Tibial nerve (tissue), 4 donors: Measurements from ENCODE around the gene MYO1A.

Source experiments
- EP300 ChIP-seq, 2 donors: sonication (generic); formaldehyde crosslinking; IDR thresholded peaks; one replicate each; pipeline ENCODE4 v1.6.1; 2017; ENCODE audit warnings: antibody characterized with exemption in 2 of 2, mild to moderate bottlenecking in 1 of 2
- TF ChIP-seq, protein P1 (sequence below), 5 experiments: fragments of 200-600 bp in 3 of 5; fragments of 450-650 bp in 2 of 5; sonication (generic) in 3 of 5; IDR thresholded peaks; one replicate each; pipeline ENCODE4 v1.5.1; 2016 to 2019; ENCODE audit warnings: antibody characterized with exemption in 5 of 5, mild to moderate bottlenecking in 3 of 5, moderate library complexity in 2 of 5

GRCh38 chr12:56991319-56992246, 58.3 kb downstream of the MYO1A start:
- TF ChIP-seq, protein P1, sequence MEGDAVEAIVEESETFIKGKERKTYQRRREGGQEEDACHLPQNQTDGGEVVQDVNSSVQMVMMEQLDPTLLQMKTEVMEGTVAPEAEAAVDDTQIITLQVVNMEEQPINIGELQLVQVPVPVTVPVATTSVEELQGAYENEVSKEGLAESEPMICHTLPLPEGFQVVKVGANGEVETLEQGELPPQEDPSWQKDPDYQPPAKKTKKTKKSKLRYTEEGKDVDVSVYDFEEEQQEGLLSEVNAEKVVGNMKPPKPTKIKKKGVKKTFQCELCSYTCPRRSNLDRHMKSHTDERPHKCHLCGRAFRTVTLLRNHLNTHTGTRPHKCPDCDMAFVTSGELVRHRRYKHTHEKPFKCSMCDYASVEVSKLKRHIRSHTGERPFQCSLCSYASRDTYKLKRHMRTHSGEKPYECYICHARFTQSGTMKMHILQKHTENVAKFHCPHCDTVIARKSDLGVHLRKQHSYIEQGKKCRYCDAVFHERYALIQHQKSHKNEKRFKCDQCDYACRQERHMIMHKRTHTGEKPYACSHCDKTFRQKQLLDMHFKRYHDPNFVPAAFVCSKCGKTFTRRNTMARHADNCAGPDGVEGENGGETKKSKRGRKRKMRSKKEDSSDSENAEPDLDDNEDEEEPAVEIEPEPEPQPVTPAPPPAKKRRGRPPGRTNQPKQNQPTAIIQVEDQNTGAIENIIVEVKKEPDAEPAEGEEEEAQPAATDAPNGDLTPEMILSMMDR (IDR thresholded peaks at IDR 0.05): no peak
- peak in 1 of 2 donors; percentile 33 for TF ChIP-seq EP300 (IDR thresholded peaks at IDR 0.05)
